ENCODE data around the gene SLC9C1. TPM values are rescaled to one million over a fixed set of nuclear protein-coding genes. Genes with fewer than 3 reads are reported as not detected.
"Not testable (repeated sequence)": the region's sequence is repeated elsewhere in the genome, so short reads cannot be mapped to it uniquely, and the experiment has no call there.

The SLC9C1 gene
- total RNA-seq, 2 experiments from 2014 or later: not detected

DNA sequence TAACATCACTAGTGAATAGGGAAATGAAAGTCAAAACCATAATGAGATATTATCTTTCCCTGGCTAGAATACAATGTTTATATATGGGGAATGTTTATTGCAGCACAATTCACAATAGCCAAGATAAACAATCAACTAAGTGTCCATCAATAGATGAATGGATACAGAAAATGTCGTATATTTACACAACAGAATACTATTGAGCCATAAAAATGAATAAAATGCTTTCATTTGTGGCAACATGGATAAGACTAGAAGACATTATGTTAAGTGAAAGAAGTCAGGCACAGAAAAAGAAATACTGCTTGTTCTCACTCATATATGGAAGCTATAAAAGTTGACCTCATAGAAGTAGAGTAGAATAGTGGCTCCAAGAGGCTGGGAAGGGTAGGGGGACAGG, 65.2 kb downstream of the SLC9C1 start:
- POLR2A ChIA-PET: no interaction called here
- CTCF ChIA-PET: no interaction called here

GRCh38 chr3:112200317-112200666, 93.7 kb downstream of the SLC9C1 start:
- ChIA-PET POLR2A (no interaction called here), CTCF (no interaction called here)

- POLR2A ChIA-PET: no interaction called here
- CTCF ChIA-PET: no interaction called here
These were observed 94.2 kb downstream of the SLC9C1 start for GRCh38 chr3:112199622-112200316.

- ChIA-PET CTCF (no interaction called here), POLR2A (no interaction called here)
These were observed 96.9 kb downstream of the SLC9C1 start for GRCh38 chr3:112197131-112197530.

DNA sequence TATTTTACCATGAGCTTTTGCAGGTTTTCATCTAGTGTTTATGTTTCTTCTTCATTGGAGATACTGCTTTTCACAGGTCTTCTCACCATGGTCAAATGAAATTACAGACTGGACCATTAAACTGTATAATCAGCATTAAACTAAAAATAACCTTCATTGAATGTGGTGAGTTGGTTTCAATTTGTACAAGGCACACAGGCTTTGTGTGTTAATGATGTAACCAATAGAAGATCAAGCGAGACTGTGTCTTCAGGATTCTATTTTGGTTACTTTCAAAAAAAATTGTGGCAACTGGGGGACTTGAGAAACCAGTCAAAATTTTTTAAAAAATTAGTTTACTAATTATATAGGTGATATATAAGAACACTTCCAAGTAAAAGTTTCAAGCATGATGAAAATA, 106.7 kb downstream of the SLC9C1 start:
- ChIA-PET POLR2A (no interaction called here), CTCF (no interaction called here)

DNA sequence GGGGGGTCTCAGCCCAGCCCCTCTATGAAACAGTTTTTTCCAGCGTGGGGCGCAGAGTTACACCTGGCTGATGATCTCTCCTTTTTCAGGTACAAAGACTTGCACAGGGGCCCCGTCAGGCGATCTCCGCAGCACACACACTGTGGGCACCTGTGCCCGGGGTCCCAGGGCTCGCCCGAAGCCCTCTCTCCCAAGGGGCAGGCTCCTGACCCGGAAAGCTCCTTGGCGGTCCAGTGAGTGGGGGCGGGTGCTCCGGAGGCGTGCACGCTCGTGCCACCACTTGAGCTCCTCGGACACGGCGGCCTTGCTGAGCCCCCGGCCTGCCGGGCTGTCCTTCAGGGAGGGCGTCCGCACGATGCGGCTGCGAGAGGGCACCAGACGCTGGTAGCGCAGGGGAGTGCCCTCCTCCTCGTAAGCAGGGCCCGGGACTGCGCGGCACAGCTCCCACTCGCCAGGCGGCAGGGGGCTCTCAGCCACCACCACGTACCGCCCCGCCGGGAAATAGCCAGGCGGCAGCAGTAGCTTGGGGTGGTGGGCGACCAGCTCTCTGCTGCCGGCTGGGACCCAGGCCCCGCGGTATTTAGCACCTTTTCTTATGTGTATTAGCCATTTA, 108.5 kb downstream of the SLC9C1 start:
- POLR2A ChIA-PET, CTCF ChIA-PET: not testable (repeated sequence)

- ChIA-PET POLR2A (no interaction called here), CTCF (no interaction called here)
These were observed 118.4 kb downstream of the SLC9C1 start for GRCh38 chr3:112175646-112176045.

- ChIA-PET POLR2A (no interaction called here), CTCF (no interaction called here)
These were observed 119.0 kb downstream of the SLC9C1 start for GRCh38 chr3:112175037-112175436.

DNA sequence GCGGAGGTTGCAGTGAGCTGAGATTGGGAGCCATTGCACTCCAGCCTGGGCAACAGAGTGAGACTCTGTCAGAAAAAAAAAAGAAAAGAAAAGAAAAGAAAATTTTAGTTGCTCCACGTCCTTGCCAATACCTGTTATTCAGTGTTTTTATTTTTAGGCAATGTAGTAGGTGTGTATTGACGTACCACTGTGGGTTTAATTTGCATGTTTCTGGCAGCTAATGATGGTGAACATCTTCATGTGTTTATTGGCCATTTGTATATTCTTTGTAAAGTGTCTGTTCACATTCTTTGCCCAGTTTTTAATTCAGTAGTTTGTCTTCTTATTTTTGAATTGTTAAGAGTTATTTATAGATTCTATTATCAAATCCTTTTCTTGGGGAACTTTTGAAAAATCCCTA, 122.9 kb downstream of the SLC9C1 start:
- POLR2A ChIA-PET: no interaction called here
- CTCF ChIA-PET: no interaction called here

- ChIA-PET CTCF (no interaction called here), POLR2A (no interaction called here)
These were observed 124.0 kb downstream of the SLC9C1 start for GRCh38 chr3:112170046-112170445.

- POLR2A ChIA-PET: no interaction called here
- CTCF ChIA-PET: no interaction called here
These were observed 126.3 kb downstream of the SLC9C1 start for GRCh38 chr3:112167758-112168157.

- ChIA-PET POLR2A (no interaction called here), CTCF (no interaction called here)
These were observed 144.9 kb downstream of the SLC9C1 start for GRCh38 chr3:112149136-112149535.

- POLR2A ChIA-PET: no interaction called here
These were observed 150.3 kb downstream of the SLC9C1 start for GRCh38 chr3:112143689-112144088.

DNA sequence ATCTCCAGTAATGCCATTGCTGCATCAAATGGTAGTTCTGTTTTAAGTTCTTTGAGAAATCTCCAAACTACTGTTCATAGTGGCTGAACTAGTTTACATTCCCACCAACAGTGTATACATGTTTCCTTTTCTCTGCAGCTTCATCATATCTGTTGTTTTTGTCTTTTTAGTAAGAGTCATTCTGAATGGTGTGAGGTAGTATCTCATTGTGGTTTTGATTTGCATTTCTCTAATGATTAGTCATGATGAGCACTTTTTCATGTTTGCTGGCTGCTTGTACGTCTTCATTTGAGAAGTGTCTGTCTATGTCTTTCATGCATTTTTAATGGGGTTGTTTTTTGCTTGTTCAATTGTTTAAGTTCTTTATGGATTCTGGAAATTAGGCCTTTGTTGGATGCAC, 150.8 kb downstream of the SLC9C1 start:
- POLR2A ChIA-PET: no interaction called here
- CTCF ChIA-PET: no interaction called here

More at GRCh38 chr3:112143689-112144088, 150.3 kb downstream of the SLC9C1 start:
- CTCF ChIA-PET: no interaction called here

GRCh38 chr3:112141293-112141692, 152.7 kb downstream of the SLC9C1 start:
- ChIA-PET POLR2A (interaction anchor here (0.5 kb wide), 1 partner anchor 358 kb away, joined by 4 read pairs; the partner anchor contains the start of gene BTLA), CTCF (no interaction called here)

GRCh38 chr3:112140584-112140983, 153.4 kb downstream of the SLC9C1 start:
- ChIA-PET POLR2A (interaction anchor here (0.5 kb wide), 1 partner anchor 359 kb away, joined by 4 read pairs; the partner anchor contains the start of gene BTLA), CTCF (no interaction called here)

- CTCF ChIA-PET: interaction anchor here (0.7 to 2.2 kb wide), 5 partner anchors 11 to 195 kb away, joined by 3 to 6 read pairs (median 3); partner anchors contain the start of genes CD200 and SLC9C1
- POLR2A ChIA-PET: no interaction called here
These were observed 155.6 kb downstream of the SLC9C1 start for GRCh38 chr3:112138219-112138969.

- CTCF ChIA-PET: interaction anchor here (1.0 to 2.2 kb wide), 3 partner anchors 11 to 156 kb away, joined by 3 to 6 read pairs (median 6); partner anchors contain the start of gene SLC9C1
- POLR2A ChIA-PET: no interaction called here
These were observed 156.2 kb downstream of the SLC9C1 start for GRCh38 chr3:112137781-112138180.

DNA sequence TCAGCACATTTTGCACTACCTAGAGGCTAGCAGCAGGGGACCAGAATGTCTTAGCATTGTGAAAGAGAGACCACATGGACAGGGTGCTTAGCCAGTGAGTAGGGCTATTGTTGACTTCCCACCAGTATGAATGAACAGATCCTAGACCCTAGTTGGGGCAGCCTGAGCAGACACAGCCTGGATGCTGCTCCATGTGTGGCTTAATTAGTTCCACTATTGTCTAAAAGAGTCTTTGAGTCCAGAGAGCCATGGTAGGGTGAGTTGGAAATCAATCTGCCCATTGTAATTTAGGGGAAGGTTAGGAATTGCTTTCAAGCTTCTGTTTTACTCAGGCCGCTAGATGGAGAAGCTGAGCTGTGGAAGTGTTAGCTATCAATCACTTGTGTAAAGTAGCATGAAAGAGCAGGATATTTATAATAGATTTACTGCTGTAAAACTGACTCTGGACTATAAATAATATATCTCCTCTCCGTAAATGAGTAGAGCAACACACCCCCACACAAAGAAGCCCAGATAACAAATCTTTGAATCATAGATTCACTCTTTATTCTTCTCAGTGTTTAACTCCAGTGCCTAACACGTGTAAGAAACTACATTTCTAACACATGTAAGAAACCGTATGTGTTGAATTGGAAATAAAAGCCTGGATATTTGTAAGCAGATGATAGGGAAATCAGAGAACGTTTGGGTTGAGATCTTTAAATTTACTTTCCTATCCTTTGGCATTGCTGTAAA, 156.9 kb downstream of the SLC9C1 start:
- ChIA-PET CTCF (interaction anchor here (0.7 to 2.2 kb wide), 3 partner anchors 26 to 397 kb away, joined by 3 to 6 read pairs (median 6); partner anchors contain the start of gene SLC9C1), POLR2A (no interaction called here)

GRCh38 chr3:112136046-112136445, 158.0 kb downstream of the SLC9C1 start:
- POLR2A ChIA-PET: no interaction called here

More at GRCh38 chr3:112136046-112136445, 158.0 kb downstream of the SLC9C1 start:
- CTCF ChIA-PET: interaction anchor here (0.9 kb wide), 1 partner anchor 24 kb away, joined by 3 read pairs; no protein-coding TSS in a partner anchor
